Measurements from ENCODE around the gene CDH5. TPM values are rescaled to one million over a fixed set of nuclear protein-coding genes. Genes with fewer than 3 reads are reported as not detected.

Gene CDH5
- total and polyA plus RNA-seq, 2 of the 4 experiments (the other 2 are of a cell fraction): not detected

- no peak for TF ChIP-seq MXI1 (IDR thresholded peaks at IDR 0.05; ENCODE audit: borderline replicate concordance, low read depth, low read length)
Observed at GRCh38 chr16:66400503-66401380, 34.3 kb downstream of the CDH5 start (continued).

- no peak overlapping the region for H3K56ac ChIP-seq (ENCODE audit: extremely low read depth, insufficient read depth, low read length)
- no peak overlapping the region for H2BK120ac ChIP-seq (ENCODE audit: low read depth, low read length)
- peaks cover 2% of the 10 kb centered on the region; the same call in 1 of the 2 replicates for H3K9me3 ChIP-seq (ENCODE audit: control insufficient read depth, insufficient read depth, low read length)
- H2BK5ac ChIP-seq (ENCODE audit: low read depth, low read length, poor library complexity, severe bottlenecking): no peak overlapping the region
- H2AK9ac ChIP-seq (replicated peaks; ENCODE audit: low read depth, low read length, poor library complexity): no peak overlapping the region
- no peaks in the 10 kb centered on the region for H3K36me3 ChIP-seq (ENCODE audit: control insufficient read depth, insufficient read depth, low read length)
- ChIA-PET CTCF (no interaction called here), POLR2A (ENCODE audit: unreplicated experiment) (no interaction called here)
- no peak overlapping the region for H3K4ac ChIP-seq (ENCODE audit: low read depth, low read length)
- no peak overlapping the region for H3K9ac ChIP-seq (ENCODE audit: low read depth, low read length)
- DNase-seq: no peak
- intact Hi-C loops (cut with micrococcal nuclease): loop anchor here (10.0 kb wide), 1 partner anchor 343 kb away; no protein-coding TSS in a partner anchor
- no peaks in the 10 kb centered on the region for H4K20me1 ChIP-seq (ENCODE audit: insufficient read depth, low read length)
- H4K5ac ChIP-seq (ENCODE audit: low read depth, low read length): no peak overlapping the region
- WGBS, 2 experiments (ENCODE audit: extremely low coverage in 2 of 2, insufficient read length in 1 of 2): 72% methylated on average over 5 of the region's 11 CpGs; no CpG with 5 or more reads in 1 of the 2 experiments
- peaks cover 32% of the 10 kb centered on the region for H3K27me3 ChIP-seq (ENCODE audit: control insufficient read depth, insufficient read depth, low read length)
- BruUV-seq (replicated peaks): no TSS peak
- no peak for ATAC-seq (ENCODE audit: low read depth)
- dilution Hi-C loops (cut with HindIII; ENCODE audit: low sequenced_read_pairs, unreplicated experiment): no loop called here
- H3K27ac ChIP-seq (ENCODE audit: insufficient read depth, low read length): no peak overlapping the region
- H3K4me3 ChIP-seq (ENCODE audit: insufficient read depth, low read depth, low read length): no peak overlapping the region
- no peak overlapping the region for H4K91ac ChIP-seq (ENCODE audit: insufficient read depth, low read depth, low read length)
- H3K79me1 ChIP-seq (ENCODE audit: low read depth in 1 of 2, low read length in 2 of 2): no peaks in the 10 kb centered on the region
- in situ Hi-C loops (cut with MboI; ENCODE audit: low sequenced_read_pairs): loop anchor here (10.0 kb wide), 1 partner anchor 463 kb away; no protein-coding TSS in a partner anchor
- no peak overlapping the region for H4K8ac ChIP-seq (ENCODE audit: low read depth in 2 of 2, low read length in 2 of 2)
- TF ChIP-seq RCOR1 (IDR thresholded peaks at IDR 0.05; ENCODE audit: insufficient replicate concordance, low read length): no peak
- H3K9me1 ChIP-seq (ENCODE audit: insufficient read depth, low read length): no peaks in the 10 kb centered on the region
- H3K23ac ChIP-seq (ENCODE audit: low read depth, low read length): no peak overlapping the region
- H2AK5ac ChIP-seq (ENCODE audit: low read depth, low read length): no peak overlapping the region
- H3K14ac ChIP-seq (replicated peaks; ENCODE audit: low read depth, low read length): no peak overlapping the region
- H2AFZ ChIP-seq (replicated peaks; ENCODE audit: low read length, poor library complexity): no peak overlapping the region
- H2BK15ac ChIP-seq (ENCODE audit: low read depth, low read length): no peak overlapping the region
- no peak overlapping the region for H3K18ac ChIP-seq (ENCODE audit: low read depth, low read length)
- H3K4me1 ChIP-seq (ENCODE audit: control insufficient read depth, insufficient read depth, low read length): no peaks in the 10 kb centered on the region
- H2BK20ac ChIP-seq (ENCODE audit: low read depth, low read length): no peak overlapping the region
- H3K4me2 ChIP-seq (ENCODE audit: low read depth, low read length): no peak overlapping the region
Observed at GRCh38 chr16:66401610-66402009, 35.1 kb downstream of the CDH5 start.

Measured in IMR-90 (cell line).